Limb (tissue), 2 donors: Measurements from ENCODE around the gene EPN1.
A peak's percentile ranks its signal among the peaks of the same experiment; 100 is the strongest.

Experiments
- DNase-seq, 2 donors: peaks; one replicate each; pipeline ENCODE4 v3.0.0-alpha.2; 2016; ENCODE audit errors: extremely low spot score in 2 of 2

Gene EPN1

DNA sequence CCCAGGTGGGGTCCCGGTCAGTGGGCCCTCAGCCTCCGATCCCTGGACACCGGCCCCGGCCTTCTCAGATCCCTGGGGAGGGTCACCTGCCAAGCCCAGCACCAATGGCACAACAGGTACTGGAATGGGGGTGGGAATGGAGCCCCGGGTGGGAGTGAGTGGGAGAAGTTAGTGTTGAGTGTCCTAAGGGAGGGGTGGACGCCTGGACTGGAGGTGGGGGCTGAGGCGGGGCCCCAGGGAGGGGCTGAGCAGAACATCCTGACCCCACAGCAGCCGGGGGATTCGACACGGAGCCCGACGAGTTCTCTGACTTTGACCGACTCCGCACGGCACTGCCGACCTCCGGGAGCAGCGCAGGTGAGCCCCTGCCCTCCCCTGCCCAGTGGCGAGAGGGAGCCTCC lies 17.7 kb downstream of the EPN1 start:
- DNase-seq, result no peak

DNA sequence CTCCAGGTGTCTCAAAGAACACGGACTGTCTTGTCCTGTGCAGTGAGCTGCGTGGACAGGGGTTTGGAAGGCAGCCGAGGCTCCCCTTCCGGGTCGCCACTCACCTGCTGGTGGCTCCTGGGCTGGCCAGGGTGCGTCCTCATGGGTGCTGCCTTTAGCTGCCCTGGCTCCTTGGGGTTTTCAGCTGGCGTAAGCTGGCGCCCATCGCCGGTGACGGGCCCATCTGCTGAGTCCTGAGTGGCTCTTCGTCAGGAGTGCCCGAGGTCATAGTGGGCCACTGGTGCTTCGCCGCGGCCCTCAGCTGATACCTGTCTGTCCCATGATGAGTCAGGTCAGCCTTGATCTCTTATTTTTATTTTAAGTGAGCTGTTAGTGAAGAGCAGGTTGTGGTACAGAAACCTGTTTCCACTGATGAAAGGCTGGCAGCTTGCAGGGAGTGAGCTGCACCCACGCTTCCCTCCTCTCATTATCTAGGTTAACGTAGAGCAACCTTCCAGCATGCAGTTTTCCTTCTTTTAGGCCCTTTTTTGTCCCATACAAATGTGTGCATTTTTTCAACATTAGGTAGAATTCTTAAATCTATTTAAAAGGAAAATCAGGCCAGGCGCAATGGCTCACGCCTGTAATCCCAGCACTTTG lies 18.4 kb downstream of the EPN1 start:
- DNase-seq, result no peak

DNA sequence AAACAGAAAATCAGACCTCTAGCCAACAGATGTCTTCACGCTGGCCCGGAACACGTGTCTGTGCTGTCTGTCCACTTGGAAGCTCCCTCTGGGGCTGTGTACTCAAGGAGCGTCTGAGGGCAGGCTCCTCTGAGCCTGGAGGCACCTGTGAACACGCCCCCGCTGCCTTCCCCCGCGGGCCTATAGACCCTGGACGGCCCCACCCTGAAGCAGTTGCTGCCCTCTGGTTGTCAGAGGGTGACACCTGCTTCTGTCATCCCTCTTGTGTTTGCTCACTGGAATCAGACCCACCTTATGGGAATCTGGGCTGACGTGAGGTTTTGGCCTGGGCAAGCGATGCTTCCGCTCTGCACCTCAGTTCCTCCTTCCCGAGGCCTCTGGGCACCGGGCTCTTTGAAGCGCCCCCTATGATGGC lies 19.2 kb downstream of the EPN1 start:
- DNase-seq, result no peak

GRCh38 chr19:55694656-55695491 lies 19.8 kb downstream of the EPN1 start:
- no peak for DNase-seq

- DNase-seq, result no peak
Measured at GRCh38 chr19:55695511-55696290, 20.7 kb downstream of the EPN1 start.

- no peak for DNase-seq
Measured at GRCh38 chr19:55696301-55697068, 21.5 kb downstream of the EPN1 start.

DNA sequence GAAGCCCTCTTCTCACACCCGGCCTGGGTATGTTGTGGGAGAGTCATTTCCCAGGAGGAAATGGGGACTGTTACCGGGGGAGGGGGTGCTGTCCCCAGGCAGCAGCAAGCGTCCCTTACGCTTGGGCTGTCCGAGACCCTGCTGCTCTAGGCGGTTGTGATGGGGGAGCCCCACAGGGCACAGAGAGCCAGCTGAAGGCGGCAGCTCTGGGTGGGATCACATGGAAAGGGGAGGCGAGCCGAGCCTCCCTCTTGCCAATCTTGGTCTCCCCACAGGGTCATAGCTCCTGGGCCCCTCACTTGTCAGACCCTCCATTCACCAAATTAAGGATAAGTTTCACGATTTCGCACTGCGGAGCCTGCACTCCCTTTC lies 22.0 kb downstream of the EPN1 start:
- no peak for DNase-seq

DNA sequence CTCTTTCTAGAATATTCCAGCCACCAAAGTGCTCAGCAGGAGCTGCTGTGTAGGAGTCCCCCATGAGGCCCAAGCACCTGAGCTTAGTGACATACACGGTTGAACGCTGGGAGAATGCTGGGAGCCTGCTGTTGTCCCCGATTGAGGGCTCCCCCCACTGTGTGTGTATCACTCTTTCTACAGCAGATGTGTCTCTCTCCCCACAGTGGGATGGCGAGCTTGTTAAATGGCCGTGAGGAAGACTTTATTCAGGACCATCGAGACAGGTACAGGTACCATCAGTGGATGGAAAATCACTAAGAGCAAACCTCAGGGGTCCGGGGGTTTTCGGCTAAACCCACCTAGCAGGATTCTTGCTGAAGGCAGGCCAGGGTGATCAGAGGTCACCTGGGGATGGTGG lies 22.7 kb downstream of the EPN1 start:
- DNase-seq, result no peak

- no peak for DNase-seq
Measured at GRCh38 chr19:55698256-55698655, 23.2 kb downstream of the EPN1 start.

DNA sequence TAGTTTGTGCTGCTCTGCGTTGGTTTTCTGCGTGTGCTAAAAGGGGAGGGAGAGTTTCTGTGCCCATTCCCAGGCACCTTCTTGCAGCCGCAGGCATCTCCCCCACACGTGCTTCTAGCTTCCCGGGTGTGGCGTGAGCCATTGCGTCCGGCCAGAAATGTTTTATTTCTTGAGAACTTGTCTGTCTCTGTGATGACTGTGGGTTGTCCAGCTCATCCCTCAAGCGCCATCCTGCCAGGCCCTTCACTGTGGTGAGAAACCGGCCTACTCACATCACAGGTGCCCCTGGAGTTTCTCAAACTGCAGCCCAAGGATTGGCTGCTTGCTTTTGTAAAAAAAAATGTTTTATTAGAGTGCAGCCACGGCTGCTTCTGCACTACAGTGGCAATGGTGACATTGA lies 24.2 kb downstream of the EPN1 start:
- DNase-seq, result no peak

GRCh38 chr19:55700813-55701212 lies 25.8 kb downstream of the EPN1 start:
- DNase-seq, result no peak

DNA sequence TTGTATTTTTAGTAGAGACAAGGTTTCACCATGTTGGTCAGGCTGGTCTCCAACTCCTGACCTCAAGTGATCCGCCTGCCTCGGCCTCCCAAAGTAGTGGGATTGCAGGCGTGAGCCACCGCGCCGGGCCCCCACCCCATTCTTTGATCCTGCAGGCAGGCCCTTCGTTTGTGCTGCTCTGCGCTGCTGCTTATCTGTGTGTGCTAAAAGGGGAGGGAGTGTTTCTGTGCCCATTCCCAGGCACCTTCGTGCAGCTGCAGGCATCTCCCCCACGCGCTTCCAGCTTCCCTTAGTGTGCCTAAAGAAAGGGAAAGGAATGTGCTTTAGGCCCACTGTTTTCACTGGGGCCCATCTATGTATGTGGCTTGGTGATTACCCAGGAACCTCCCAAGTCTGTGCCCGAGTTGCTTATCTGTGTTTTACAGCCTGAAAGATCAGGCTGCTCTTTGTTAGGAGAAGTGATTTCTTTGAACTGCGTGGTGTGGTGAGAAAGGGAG lies 27.2 kb downstream of the EPN1 start:
- no peak for DNase-seq

DNA sequence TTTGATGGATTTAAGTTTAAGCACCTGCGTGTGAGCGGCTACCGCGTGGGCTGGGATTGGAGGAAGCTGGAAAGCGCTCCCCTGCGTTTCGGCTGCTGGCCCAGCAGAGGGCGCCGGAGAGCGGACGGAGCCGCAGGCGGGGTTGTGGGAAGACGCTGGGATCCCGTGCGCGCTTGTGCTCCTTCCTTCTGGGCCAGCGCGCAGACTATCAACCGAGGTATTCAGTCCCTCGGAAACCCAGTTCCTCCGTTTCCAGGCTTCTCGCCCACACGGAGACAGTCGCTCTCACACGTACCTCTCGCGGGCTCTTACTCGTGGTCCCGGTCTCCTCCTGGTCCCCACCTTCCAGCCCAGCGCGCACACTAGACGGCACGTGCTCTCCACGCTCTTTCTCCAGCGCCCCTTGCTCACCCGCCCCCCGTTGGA lies 28.8 kb downstream of the EPN1 start:
- DNase-seq, result peak in 1 of 2 donors; percentile 21

GRCh38 chr19:55704494-55705245 lies 29.6 kb downstream of the EPN1 start:
- no peak for DNase-seq

DNA sequence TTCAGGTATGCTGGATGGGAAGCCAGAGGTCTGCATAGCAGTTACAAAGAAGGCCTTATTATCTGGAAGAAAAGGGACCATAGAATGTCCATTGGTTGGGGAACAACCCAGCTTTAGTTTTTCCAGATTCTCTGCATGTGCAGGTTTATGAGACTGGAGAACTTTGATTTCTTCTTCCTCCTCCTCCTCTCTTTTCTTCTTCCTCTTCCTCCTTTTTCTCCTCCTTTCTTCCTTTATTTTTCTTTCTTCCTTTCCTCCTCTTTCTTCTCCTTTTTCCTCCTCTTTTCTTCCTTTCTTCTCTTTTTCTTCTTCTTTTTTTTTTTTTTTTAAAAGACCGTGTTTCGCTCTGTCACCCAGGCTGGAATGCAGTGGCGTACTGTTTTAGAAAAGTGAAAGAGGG lies 30.9 kb downstream of the EPN1 start:
- DNase-seq, result no peak

DNA sequence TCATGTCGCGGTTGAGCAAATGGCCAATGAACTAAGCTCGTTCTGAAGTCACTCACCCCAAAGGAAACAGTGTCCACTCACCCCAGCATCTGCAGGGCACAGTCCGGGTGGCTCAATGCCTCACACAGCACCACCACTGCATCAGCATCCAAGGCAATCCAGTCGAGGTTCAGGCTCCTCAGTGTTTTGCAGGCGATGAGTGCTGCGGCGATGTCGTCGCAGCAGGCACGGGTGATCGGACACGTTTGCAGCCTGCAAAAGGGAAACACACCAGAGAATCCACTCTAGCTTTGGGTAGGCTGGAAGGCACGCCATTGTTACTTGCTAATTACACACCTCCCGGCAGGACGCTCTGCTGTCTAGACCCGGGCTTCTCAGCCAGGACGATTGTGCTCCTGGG lies 36.7 kb downstream of the EPN1 start:
- no peak for DNase-seq

GRCh38 chr19:55712804-55713631 lies 38.0 kb downstream of the EPN1 start:
- no peak for DNase-seq

GRCh38 chr19:55716531-55716930 lies 41.5 kb downstream of the EPN1 start:
- no peak for DNase-seq

DNA sequence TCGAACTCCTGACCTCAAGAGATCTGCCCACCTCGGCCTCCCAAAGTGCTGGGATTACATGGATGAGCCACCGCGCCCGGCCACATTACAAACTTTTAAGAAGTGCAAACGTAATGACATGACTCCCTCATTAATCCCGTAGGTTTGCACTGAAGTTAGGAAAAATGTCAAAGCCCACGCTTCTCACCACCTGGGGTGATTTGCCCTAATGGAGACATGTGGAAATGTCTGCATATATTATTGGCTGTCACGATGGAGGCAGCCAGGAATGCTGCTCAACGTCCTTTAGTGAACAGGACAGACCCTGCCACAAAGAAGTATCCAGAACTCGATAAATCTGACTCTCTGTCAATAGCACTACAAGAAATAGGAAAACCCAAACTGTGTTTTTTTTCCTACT lies 42.2 kb downstream of the EPN1 start:
- DNase-seq, result no peak
